ENCODE results near the gene PABPC1L.

PABPC1L gene

GRCh38 chr20:44946271-44946852 lies 36.5 kb downstream of the PABPC1L start:
- DNase-seq, result no peak

GRCh38 chr20:44948107-44948506 lies 38.2 kb downstream of the PABPC1L start:
- DNase-seq, result no peak

- no peak for DNase-seq
Observed at GRCh38 chr20:44948513-44948912, 38.7 kb downstream of the PABPC1L start.

GRCh38 chr20:44950368-44950767 lies 40.5 kb downstream of the PABPC1L start:
- no peak for DNase-seq

GRCh38 chr20:44952731-44953130 lies 42.9 kb downstream of the PABPC1L start:
- no peak for DNase-seq

- no peak for DNase-seq
Observed at GRCh38 chr20:44954211-44954610, 44.4 kb downstream of the PABPC1L start.

GRCh38 chr20:44955270-44955669 lies 45.4 kb downstream of the PABPC1L start:
- no peak for DNase-seq

GRCh38 chr20:44956410-44956809 lies 46.5 kb downstream of the PABPC1L start:
- DNase-seq, result no peak

- no peak for DNase-seq
Observed at GRCh38 chr20:44958276-44958675, 48.4 kb downstream of the PABPC1L start.

- no peak for DNase-seq
Observed at GRCh38 chr20:44959082-44959637, 49.3 kb downstream of the PABPC1L start.

- no peak for DNase-seq
Observed at GRCh38 chr20:44959638-44960102, 49.8 kb downstream of the PABPC1L start.

- DNase-seq, result peak; percentile 94 to 97
Observed at GRCh38 chr20:44960103-44960852, 50.4 kb downstream of the PABPC1L start, which contains the start of gene TOMM34. Gene TOMM34 (minus strand): TSS chr20:44960397. CDS start chr20:44960333, 64 bp downstream.

- DNase-seq, result no peak
Observed at GRCh38 chr20:44961011-44961869, 51.4 kb downstream of the PABPC1L start.

GRCh38 chr20:44961870-44962267 lies 52.0 kb downstream of the PABPC1L start:
- DNase-seq, result no peak

GRCh38 chr20:44962483-44962882 lies 52.6 kb downstream of the PABPC1L start:
- no peak for DNase-seq

- DNase-seq, result no peak
Observed at GRCh38 chr20:44963325-44964215, 53.7 kb downstream of the PABPC1L start.

GRCh38 chr20:44965651-44966029 lies 55.8 kb downstream of the PABPC1L start:
- no peak for DNase-seq

- peak; percentile 97 for DNase-seq
Observed at GRCh38 chr20:44966030-44966961, 56.4 kb downstream of the PABPC1L start, which contains the start of gene STK4. Gene STK4 (plus strand): TSS chr20:44966512. CDS start chr20:44966569, 57 bp downstream.

GRCh38 chr20:44967207-44967807 lies 57.4 kb downstream of the PABPC1L start:
- DNase-seq, result no peak

- DNase-seq, result no peak
Observed at GRCh38 chr20:44969300-44969894, 59.5 kb downstream of the PABPC1L start.

All from NCI-H1930 (cell line).